ENCODE data around the gene EIF2S2. TPM values are rescaled to one million over a fixed set of nuclear protein-coding genes. Genes with fewer than 3 reads are reported as not detected.

EIF2S2 gene
- polyA plus RNA-seq, 3 donors = 45.5 to 51.5 (median 46.1) TPM

- DNase-seq (ENCODE audit: extremely low read depth in 1 of 11, low read depth in 9 of 11, low spot score in 4 of 11) = no peak
These were observed 12.4 kb downstream of the EIF2S2 start for GRCh38 chr20:34099675-34100074.

DNA sequence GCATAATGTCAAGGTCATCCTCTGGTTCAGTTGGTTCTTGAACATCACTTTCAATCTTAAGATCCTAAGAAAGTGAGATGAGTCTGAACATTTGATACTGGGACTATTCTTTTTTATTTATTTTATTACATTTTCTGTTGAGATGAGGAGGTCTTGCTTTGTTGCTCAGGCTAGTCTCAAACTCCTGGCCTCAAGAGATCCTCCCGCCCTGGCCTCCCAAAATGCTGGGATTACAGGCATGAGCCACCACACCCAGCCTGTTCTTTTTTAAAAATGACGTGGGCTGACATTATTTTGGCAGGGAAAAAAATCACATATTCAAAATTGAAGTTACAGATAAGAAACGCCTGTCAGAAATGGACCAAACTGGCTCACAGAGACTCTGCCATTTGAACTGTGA is 13.5 kb downstream of the EIF2S2 start:
- no peak for DNase-seq (ENCODE audit: extremely low read depth in 1 of 11, low read depth in 9 of 11, low spot score in 4 of 11)

GRCh38 chr20:34096699-34097444 is 15.2 kb downstream of the EIF2S2 start:
- DNase-seq (ENCODE audit: extremely low read depth in 1 of 11, low read depth in 9 of 11, low spot score in 4 of 11) = no peak

- DNase-seq (ENCODE audit: extremely low read depth in 1 of 11, low read depth in 9 of 11, low spot score in 4 of 11) = no peak
These were observed 16.2 kb downstream of the EIF2S2 start for GRCh38 chr20:34095825-34096224.

- DNase-seq (ENCODE audit: extremely low read depth in 1 of 11, low read depth in 9 of 11, low spot score in 4 of 11) = no peak
These were observed 18.1 kb downstream of the EIF2S2 start for GRCh38 chr20:34093895-34094294.

DNA sequence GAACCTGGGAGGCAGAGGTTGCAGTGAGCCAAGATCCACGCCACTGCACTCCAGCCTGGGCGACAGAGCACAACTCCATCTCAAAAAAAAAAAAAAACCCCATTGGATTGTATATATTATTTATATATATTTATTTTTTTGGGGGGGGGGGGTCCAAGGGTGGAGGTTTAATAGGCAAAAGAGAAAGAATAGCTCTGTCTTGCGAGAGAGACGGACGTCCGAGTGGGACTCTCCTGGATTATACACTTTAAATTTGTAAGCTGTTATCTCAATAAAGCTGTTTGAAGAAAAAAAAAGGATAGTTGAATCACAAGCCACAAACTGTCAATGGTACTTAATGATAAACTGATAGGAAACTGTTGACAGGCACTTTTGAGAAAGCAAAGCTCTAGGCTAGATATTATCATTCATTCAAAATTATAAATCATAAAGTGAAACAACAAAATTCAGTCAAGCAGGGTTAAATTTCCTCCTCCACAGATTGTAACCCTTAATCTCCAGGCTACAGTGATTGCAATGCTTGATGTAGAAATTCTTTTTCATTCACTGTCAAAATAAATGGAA is 20.3 kb downstream of the EIF2S2 start:
- DNase-seq (ENCODE audit: extremely low read depth in 1 of 11, low read depth in 9 of 11, low spot score in 4 of 11) = no peak

GRCh38 chr20:34090645-34091044 is 21.4 kb downstream of the EIF2S2 start:
- DNase-seq (ENCODE audit: extremely low read depth in 1 of 11, low read depth in 9 of 11, low spot score in 4 of 11) = no peak

DNA sequence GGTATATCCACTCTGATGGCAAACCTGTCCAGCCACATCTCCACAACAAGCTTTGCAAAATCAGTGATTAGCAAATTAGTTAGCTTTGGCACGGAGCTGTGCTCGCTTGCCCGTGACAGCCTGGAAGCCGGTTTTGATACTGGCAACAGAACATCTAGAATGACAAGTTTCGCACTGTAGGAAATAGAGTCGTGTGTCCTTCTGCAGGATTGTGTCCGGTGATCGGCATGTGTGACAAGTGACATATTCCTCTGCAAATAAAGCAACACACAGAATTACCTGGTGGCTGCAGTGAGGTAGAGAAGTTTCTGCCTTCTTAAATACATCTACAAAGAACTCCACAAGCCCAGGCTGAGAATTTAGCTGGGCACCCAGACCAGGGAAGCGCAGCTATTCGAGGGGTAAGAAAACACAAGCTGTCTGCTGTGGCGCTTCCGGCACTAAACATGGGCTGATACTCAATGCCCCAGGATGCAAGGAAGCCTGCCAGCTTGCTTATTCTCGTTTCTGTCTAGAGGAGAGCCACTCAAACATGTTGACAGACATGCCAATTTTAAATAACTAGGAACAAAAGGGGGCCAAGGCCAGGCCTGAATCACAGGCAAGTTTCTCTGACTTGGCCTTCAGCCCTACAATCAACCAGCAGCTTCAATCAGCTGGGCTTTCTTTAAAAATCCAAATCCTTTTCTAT is 22.2 kb downstream of the EIF2S2 start:
- no peak for DNase-seq (ENCODE audit: extremely low read depth in 1 of 11, low read depth in 9 of 11, low spot score in 4 of 11)

DNA sequence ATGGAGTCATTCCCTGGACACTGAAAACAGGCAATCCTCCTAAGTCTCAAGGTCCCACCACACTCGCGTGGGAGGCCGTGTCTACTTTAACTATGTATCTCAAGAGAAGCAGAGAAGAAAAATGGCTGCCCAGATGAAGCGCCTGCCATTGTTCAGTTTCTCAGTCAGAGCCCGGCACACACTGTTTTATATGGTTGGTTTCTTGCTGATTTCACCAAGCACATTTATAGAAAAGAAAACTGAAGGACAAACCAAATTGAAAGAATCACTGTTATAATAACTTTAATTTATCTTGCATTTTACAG is 22.9 kb downstream of the EIF2S2 start:
- no peak for DNase-seq (ENCODE audit: extremely low read depth in 1 of 11, low read depth in 9 of 11, low spot score in 4 of 11)

GRCh38 chr20:34088305-34089174 is 23.5 kb downstream of the EIF2S2 start:
- no peak for DNase-seq (ENCODE audit: extremely low read depth in 1 of 11, low read depth in 9 of 11, low spot score in 4 of 11)

DNA sequence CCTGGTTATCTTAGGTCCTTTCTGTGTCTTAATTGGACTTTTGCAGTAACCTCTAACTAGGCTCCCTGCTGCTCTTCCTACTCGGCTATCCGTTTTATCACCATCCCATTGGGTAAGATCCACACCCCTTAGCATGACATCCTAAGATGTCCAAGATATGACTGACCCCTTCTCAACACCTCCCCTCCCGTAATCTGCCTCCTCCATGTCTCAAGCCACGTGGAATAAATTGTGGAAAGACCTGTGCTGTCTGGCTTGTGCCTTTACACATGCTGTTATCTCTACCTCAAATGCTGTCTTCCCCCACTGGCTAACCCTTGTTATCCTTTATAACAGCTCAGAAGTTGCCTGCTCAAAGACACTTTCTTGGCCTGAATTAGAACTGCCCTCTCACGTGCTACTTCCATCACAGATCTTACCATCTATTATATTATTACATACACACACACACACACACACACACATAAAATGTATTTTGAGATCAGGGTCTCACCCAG is 26.5 kb downstream of the EIF2S2 start:
- no peak for DNase-seq (ENCODE audit: extremely low read depth in 1 of 11, low read depth in 9 of 11, low spot score in 4 of 11)

GRCh38 chr20:34084227-34084923 is 27.7 kb downstream of the EIF2S2 start:
- no peak for DNase-seq (ENCODE audit: extremely low read depth in 1 of 11, low read depth in 9 of 11, low spot score in 4 of 11)

GRCh38 chr20:34083781-34084180 is 28.3 kb downstream of the EIF2S2 start:
- no peak for DNase-seq (ENCODE audit: extremely low read depth in 1 of 11, low read depth in 9 of 11, low spot score in 4 of 11)

GRCh38 chr20:34083137-34083536 is 28.9 kb downstream of the EIF2S2 start:
- no peak for DNase-seq (ENCODE audit: extremely low read depth in 1 of 11, low read depth in 9 of 11, low spot score in 4 of 11)

DNA sequence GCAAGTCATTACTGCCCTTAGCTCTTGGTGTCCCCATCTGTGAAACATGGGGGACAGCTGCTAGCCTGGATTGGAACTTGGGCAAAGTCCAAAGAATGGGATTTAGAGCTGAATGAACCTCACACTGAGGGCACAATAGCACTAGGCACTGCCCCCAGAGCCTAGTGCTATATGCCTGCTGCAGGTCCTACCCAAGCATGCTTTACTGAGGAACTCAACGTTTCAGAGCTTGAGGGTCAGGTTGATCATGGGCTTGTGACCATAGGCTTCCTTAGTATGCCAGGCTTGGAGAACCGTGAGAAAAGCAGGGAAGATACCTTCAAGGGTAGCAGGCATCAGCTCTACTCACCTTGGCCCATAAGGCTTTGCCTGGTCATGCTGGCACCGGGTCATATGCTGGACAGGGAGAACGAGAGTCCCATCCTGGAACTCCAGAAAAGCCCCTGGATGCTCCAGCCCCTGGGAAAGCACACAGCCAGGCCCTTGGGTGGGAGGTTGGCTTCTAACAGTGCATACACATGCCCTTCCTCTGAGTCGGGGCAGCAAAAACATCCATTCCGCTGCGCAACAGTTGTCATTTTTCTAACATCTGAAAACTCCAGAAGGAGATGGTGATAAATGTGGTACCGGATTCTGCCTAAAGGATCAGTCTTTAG is 29.7 kb downstream of the EIF2S2 start:
- DNase-seq (ENCODE audit: extremely low read depth in 1 of 11, low read depth in 9 of 11, low spot score in 4 of 11) = no peak

GRCh38 chr20:34079818-34080217 is 32.2 kb downstream of the EIF2S2 start:
- no peak for DNase-seq (ENCODE audit: extremely low read depth in 1 of 11, low read depth in 9 of 11, low spot score in 4 of 11)

DNA sequence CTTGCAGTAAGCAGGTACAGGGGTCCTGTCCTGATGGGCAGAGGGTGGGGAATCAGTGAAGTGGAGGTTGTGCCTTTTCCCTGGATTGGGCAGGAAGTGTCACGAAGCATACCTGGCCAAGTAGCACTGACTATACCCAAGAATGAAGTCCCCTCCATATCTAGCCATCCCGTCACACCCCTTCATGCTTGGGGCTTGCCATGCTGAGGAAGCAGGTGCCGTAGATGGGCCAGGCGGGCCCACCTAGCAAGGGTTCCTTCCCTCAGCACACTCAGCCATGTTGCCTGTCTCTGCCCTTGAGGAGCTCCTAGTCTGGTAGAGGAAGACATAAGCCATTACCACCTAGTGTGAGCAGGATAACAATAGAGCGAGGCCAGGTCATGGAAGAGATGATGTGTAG is 33.5 kb downstream of the EIF2S2 start:
- DNase-seq (ENCODE audit: extremely low read depth in 1 of 11, low read depth in 9 of 11, low spot score in 4 of 11) = no peak

GRCh38 chr20:34076952-34077351 is 35.1 kb downstream of the EIF2S2 start:
- no peak for DNase-seq (ENCODE audit: extremely low read depth in 1 of 11, low read depth in 9 of 11, low spot score in 4 of 11)

Data from renal cortex interstitium (tissue), 11 donors.